Caco-2 (cell line): ENCODE results near the gene LARP4. TPM values are rescaled to one million over a fixed set of nuclear protein-coding genes. Genes with fewer than 3 reads are reported as not detected.

Source experiments
- BruUV-seq: library from RNA; stranded (reverse); fragments of 400-500 nt; replicated peaks from 2 replicates; lab custom pipeline; 2021; lab: Mats Ljungman, UMichigan
- CTCF ChIA-PET: fragments of 300-600 bp; sonication (Branson Sonifier 250); formaldehyde crosslinking; loops from one replicate; lab custom pipeline; 2022; ENCODE audit warnings: antibody characterized with exemption; lab: Charles Lee
- POLR2A ChIA-PET: fragments of 300-600 bp; sonication (Branson Sonifier 250); formaldehyde crosslinking; loops from one replicate; lab custom pipeline; 2022; ENCODE audit warnings: antibody characterized with exemption; lab: Charles Lee
- DNase-seq, 2 experiments: peaks; one replicate each; pipeline versions ENCODE4 v3.0.0 to v3.0.0-alpha.2; 2020 to 2022
- H3K27me3 ChIP-seq: replicated peaks from 2 replicates; pipeline ENCODE4 v1.6.0; 2011; ENCODE audit warnings: low read length; ENCODE audit not compliant: control insufficient read depth, insufficient read depth
- H3K36me3 ChIP-seq: 2 replicates; pipeline ENCODE4 v1.5.1; 2011; ENCODE audit warnings: low read length; ENCODE audit not compliant: control insufficient read depth, insufficient read depth
- H3K4me1 ChIP-seq: fragments of 250-450 bp; sonication (Bioruptor Pico); 2 replicates; pipeline ENCODE4 v1.5.1; 2020; ENCODE audit warnings: mild to moderate bottlenecking
- H3K4me3 ChIP-seq: 2 replicates; pipeline ENCODE4 v1.5.1; 2011; ENCODE audit warnings: low read depth, mild to moderate bottlenecking, control low read depth, low read length
- H3K9me3 ChIP-seq: fragments of 250-450 bp; sonication (Bioruptor Pico); 2 replicates; pipeline ENCODE4 v1.5.1; 2020; ENCODE audit warnings: mild to moderate bottlenecking, moderate library complexity
- H3K27ac Mint-ChIP-seq: one replicate; pipeline ENCODE4 v1.8.0; 2022; ENCODE audit warnings: mixed read lengths; ENCODE audit not compliant: unreplicated experiment
- H3K27me3 Mint-ChIP-seq: one replicate; pipeline ENCODE4 v1.8.0; 2022; ENCODE audit warnings: mixed read lengths; ENCODE audit not compliant: insufficient read depth, unreplicated experiment
- H3K36me3 Mint-ChIP-seq: one replicate; pipeline ENCODE4 v1.8.0; 2022; ENCODE audit warnings: mild to moderate bottlenecking, mixed read lengths; ENCODE audit not compliant: insufficient read depth, unreplicated experiment
- H3K4me1 Mint-ChIP-seq: one replicate; pipeline ENCODE4 v1.8.0; 2022; ENCODE audit warnings: low read depth, mixed read lengths; ENCODE audit not compliant: unreplicated experiment
- H3K4me3 Mint-ChIP-seq: one replicate; pipeline ENCODE4 v1.8.0; 2022; ENCODE audit warnings: mild to moderate bottlenecking, moderate library complexity, mixed read lengths; ENCODE audit not compliant: unreplicated experiment
- H3K9me3 Mint-ChIP-seq: one replicate; pipeline ENCODE4 v1.8.0; 2022; ENCODE audit warnings: mixed read lengths; ENCODE audit not compliant: unreplicated experiment
- CTCF ChIP-seq, 2 experiments: fragments of 200-600 bp in 1 of 2; IDR thresholded peaks; 1 replicate in 1 of 2; 2 replicates in 1 of 2; pipeline versions ENCODE4 v1.5.1 to v1.8.0; 2011 to 2022; ENCODE audit warnings: antibody characterized with exemption in 1 of 2, control low read depth in 1 of 2, inconsistent platforms in 1 of 2, low read depth in 1 of 2, low read length in 1 of 2, mild to moderate bottlenecking in 1 of 2, moderate library complexity in 1 of 2; ENCODE audit not compliant: insufficient read depth in 1 of 2, severe bottlenecking in 1 of 2, unreplicated experiment in 1 of 2
- intact Hi-C: fragments of 100-400 bp; cut with micrococcal nuclease; formaldehyde crosslinking; loops from one replicate; pipeline ENCODE4 v1.10.0; 2022; ENCODE audit not compliant: unreplicated experiment
- total RNA-seq: library from RNA; stranded (reverse); gene quantifications from 2 replicates; pipeline ENCODE4 v1.2.3, GENCODE V29; 2022

LARP4 gene
- total RNA-seq, 1 experiment from 2014 or later: 115 TPM

GRCh38 chr12:50508414-50508813, 107.7 kb downstream of the LARP4 start:
- H3K4me1 ChIP-seq: peaks cover 37% of the 10 kb centered on the region
- H3K9me3 ChIP-seq: no peaks in the 10 kb centered on the region
- TF ChIP-seq CTCF (IDR thresholded peaks at IDR 0.05; ENCODE audit: insufficient read depth in 1 of 2, low read depth in 1 of 2, low read length in 1 of 2, severe bottlenecking in 1 of 2, unreplicated experiment in 1 of 2): no peak
- ChIA-PET CTCF (interaction anchor here (0.7 to 2.3 kb wide), 3 partner anchors 126 to 147 kb away, joined by 4 to 21 read pairs (median 4); no protein-coding TSS in a partner anchor), POLR2A (no interaction called here)
- no peaks in the 10 kb centered on the region for H3K27me3 ChIP-seq
- no peaks in the 10 kb centered on the region; the same call in 1 of the 2 replicates for H3K36me3 ChIP-seq
- no TSS peak for BruUV-seq
- no peak overlapping the region for H3K4me3 ChIP-seq
- no peak overlapping the region for H3K4me3 Mint-ChIP-seq
- no peaks in the 10 kb centered on the region for H3K27me3 Mint-ChIP-seq
- no peaks in the 10 kb centered on the region for H3K36me3 Mint-ChIP-seq
- DNase-seq: no peak
- no peak overlapping the region for H3K27ac Mint-ChIP-seq
- no peaks in the 10 kb centered on the region for H3K9me3 Mint-ChIP-seq
- intact Hi-C loops: loop anchor here (5.0 kb wide), 1 partner anchor 39 kb away; no protein-coding TSS in a partner anchor
- peaks cover 19% of the 10 kb centered on the region for H3K4me1 Mint-ChIP-seq

GRCh38 chr12:50508970-50509663, 108.4 kb downstream of the LARP4 start:
- Mint-ChIP-seq H3K4me3 (peak overlapping the region; percentile 22), H3K9me3 (no peaks in the 10 kb centered on the region), H3K27ac (peak overlapping the region; percentile 49), H3K4me1 (peaks cover 20% of the 10 kb centered on the region), H3K36me3 (no peaks in the 10 kb centered on the region), H3K27me3 (no peaks in the 10 kb centered on the region)
- Histone ChIP-seq H3K27me3 (no peaks in the 10 kb centered on the region), H3K4me3 (no peak overlapping the region), H3K4me1 (peaks cover 37% of the 10 kb centered on the region), H3K9me3 (no peaks in the 10 kb centered on the region), H3K36me3 (no peaks in the 10 kb centered on the region; the same call in 1 of the 2 replicates)
- intact Hi-C loops: loop anchor here (1.0 to 5.0 kb wide), 2 partner anchors 24 to 38 kb away; no protein-coding TSS in a partner anchor
- POLR2A ChIA-PET: interaction anchor here (0.6 to 0.9 kb wide), 2 partner anchors 10 to 180 kb away, joined by 3 read pairs; no protein-coding TSS in a partner anchor
- peak in 1 of 2 experiments; percentile 33 for DNase-seq
- BruUV-seq: no TSS peak
- CTCF ChIA-PET: interaction anchor here (0.6 to 2.3 kb wide), 13 partner anchors 15 to 225 kb away, joined by 3 to 21 read pairs (median 3); no protein-coding TSS in a partner anchor
- no peak for TF ChIP-seq CTCF (IDR thresholded peaks at IDR 0.05; ENCODE audit: insufficient read depth in 1 of 2, low read depth in 1 of 2, low read length in 1 of 2, severe bottlenecking in 1 of 2, unreplicated experiment in 1 of 2)

GRCh38 chr12:50514526-50515276, 114.0 kb downstream of the LARP4 start:
- BruUV-seq: no TSS peak
- no peaks in the 10 kb centered on the region for H3K27me3 Mint-ChIP-seq

More at GRCh38 chr12:50514526-50515276, 114.0 kb downstream of the LARP4 start:
- H3K9me3 Mint-ChIP-seq: no peaks in the 10 kb centered on the region
- no peak for DNase-seq
- POLR2A ChIA-PET: no interaction called here
- no peaks in the 10 kb centered on the region for H3K27me3 ChIP-seq
- H3K9me3 ChIP-seq: no peaks in the 10 kb centered on the region
- TF ChIP-seq CTCF (IDR thresholded peaks at IDR 0.05; ENCODE audit: insufficient read depth in 1 of 2, low read depth in 1 of 2, low read length in 1 of 2, severe bottlenecking in 1 of 2, unreplicated experiment in 1 of 2): no peak
- peaks cover 20% of the 10 kb centered on the region for H3K4me1 Mint-ChIP-seq
- H3K4me1 ChIP-seq: peaks cover 36% of the 10 kb centered on the region
- H3K36me3 ChIP-seq: no peaks in the 10 kb centered on the region; the same call in 1 of the 2 replicates
- CTCF ChIA-PET: no interaction called here
- no peak overlapping the region for H3K4me3 ChIP-seq
- intact Hi-C loops: no loop called here
- no peaks in the 10 kb centered on the region for H3K36me3 Mint-ChIP-seq
- no peak overlapping the region for H3K4me3 Mint-ChIP-seq
- no peak overlapping the region for H3K27ac Mint-ChIP-seq
